GM10266 (cell line): ENCODE results near the gene EFNA5.

Source experiments
- DNase-seq: peaks from one replicate; pipeline ENCODE4 v3.0.0; 2012; ENCODE audit errors: extremely low spot score
- TF ChIP-seq, protein P1 (sequence below): IDR thresholded peaks from 2 replicates; pipeline ENCODE4 v1.5.1; 2012; ENCODE audit warnings: mild to moderate bottlenecking, low read depth; ENCODE audit not compliant: control insufficient read depth, insufficient read depth; ENCODE audit errors: missing control alignments

EFNA5 gene

DNA sequence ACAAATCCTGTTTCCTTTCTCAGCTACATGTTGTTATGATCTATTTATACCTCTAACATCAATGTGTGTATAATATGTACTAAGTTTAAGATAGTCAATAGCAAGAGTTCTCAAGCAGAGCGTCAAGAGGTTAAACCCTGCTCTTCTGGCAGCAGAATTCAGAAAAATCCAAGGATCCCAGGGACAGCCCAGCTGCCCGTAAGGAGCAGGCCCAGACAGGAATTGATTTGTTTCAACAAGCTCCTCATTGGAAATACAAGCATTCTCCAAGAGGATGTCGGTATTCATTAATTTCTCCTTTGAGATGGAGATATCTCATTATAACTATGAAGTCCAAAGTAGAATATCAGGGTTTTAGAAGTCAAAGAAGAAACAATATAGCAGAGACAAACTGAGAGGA is 14.9 kb downstream of the EFNA5 start:
- TF ChIP-seq, protein P1, sequence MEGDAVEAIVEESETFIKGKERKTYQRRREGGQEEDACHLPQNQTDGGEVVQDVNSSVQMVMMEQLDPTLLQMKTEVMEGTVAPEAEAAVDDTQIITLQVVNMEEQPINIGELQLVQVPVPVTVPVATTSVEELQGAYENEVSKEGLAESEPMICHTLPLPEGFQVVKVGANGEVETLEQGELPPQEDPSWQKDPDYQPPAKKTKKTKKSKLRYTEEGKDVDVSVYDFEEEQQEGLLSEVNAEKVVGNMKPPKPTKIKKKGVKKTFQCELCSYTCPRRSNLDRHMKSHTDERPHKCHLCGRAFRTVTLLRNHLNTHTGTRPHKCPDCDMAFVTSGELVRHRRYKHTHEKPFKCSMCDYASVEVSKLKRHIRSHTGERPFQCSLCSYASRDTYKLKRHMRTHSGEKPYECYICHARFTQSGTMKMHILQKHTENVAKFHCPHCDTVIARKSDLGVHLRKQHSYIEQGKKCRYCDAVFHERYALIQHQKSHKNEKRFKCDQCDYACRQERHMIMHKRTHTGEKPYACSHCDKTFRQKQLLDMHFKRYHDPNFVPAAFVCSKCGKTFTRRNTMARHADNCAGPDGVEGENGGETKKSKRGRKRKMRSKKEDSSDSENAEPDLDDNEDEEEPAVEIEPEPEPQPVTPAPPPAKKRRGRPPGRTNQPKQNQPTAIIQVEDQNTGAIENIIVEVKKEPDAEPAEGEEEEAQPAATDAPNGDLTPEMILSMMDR, result no peak
- no peak for DNase-seq

DNA sequence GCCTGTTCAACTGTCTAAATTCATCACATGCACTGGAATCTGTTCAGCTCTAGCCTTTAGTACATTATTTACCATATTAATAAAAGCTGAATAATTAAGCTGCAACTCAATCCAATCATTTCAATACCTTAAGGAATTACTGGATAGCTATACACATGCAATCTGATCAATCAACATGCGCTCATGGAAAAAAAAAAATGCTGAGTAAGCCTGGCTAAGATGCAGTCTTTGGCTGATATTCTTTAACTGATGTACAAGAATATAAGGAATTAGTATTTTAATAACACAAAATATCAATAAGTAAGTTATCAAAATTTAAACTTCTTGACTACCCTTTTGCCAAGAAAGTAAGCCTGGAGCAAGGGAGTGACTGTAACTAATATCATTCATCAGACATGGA is 15.9 kb downstream of the EFNA5 start:
- no peak for DNase-seq
- TF ChIP-seq, protein P1, result no peak

DNA sequence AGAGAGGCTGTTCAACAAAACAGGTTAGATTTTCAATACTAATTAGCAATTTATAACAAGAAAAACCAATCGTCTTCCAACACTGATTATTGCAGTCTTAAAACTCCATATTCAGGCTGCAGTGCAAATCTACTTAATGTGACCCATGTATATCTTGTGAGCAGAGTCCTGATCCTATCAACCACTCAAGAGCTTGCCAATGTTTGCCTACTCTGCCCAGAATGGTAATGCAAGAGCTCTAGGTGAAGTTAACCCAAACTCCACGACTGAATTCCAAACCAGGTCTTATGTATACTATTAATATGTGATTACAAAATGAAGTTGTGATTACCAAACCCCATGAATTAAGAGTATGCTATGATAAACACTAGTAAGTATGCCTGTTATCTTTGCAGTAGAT is 17.1 kb downstream of the EFNA5 start:
- TF ChIP-seq, protein P1, result no peak
- DNase-seq, result no peak

DNA sequence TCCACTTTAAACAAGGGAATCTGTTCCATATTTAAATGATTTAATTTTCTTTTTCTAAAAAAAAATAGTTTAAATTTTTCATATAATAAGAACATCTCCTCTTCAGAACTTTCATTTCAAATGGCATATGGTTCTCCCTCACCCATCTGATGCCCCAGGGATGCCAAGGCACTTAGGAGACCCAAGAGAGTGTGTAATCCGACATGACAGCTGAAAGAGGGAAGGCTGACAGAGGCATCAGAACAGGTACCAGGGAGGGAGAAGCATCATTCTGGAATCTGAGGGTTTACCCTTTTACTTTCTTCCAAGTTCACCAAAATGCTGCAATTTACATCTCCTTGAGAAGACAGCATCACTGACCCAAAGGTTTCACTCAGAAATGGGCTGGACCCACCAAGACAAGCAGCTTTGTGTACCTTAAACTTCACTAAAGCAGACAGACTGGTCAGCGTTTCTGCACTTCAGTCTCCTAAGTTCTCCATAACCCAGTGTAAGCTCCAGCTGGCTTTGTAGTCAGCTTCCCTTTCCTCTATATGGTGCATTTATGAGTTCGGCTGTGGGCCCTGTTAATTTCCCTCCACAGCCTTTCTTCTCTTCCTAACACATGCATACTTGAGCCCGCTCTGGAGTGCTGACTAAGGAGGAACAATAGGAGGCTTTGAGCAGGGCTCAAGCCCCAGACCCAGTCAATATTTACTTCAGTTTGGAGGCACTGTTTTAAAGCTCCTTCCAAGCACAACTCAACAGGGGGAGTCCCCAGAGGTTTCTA is 17.7 kb downstream of the EFNA5 start:
- TF ChIP-seq, protein P1, result no peak
- no peak for DNase-seq

DNA sequence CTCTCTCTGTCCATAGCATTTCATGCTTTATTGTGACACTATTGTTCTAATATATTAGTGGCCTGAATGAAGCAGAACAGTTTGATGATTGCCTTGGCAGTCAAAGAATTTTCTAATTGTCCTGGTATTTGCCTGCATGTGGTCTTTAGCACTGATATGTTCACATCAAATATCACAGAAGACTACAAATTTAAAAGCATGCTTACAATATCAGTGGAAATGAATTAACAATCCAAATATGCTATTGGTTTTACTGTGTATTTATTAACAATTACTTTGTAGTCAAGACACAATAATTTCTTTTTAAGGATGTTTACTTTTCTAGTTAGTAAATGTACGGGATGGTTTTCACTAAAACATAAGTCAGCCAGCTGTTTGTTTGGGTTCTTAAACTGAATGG is 18.3 kb downstream of the EFNA5 start:
- TF ChIP-seq, protein P1, result no peak
- no peak for DNase-seq

DNA sequence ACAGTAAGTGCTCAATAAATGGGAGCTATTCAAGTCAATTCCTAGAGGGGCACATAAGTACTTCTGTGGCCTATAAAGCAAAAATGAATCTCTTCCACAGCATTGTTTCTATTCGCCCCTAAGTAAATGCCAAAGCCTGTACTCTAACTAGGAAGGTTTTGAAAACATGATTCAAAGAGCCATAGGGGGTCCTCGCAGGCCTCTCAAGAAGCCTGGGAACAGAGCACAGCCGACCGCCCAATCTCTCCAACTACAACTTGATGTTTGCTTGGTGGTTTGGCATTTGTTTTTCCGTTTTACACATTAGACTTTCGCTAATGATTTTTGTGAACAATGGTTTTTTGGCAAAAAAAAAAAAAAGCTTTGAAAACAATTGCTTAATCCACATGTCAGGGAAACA is 19.4 kb downstream of the EFNA5 start:
- no peak for DNase-seq
- TF ChIP-seq, protein P1, result no peak

DNA sequence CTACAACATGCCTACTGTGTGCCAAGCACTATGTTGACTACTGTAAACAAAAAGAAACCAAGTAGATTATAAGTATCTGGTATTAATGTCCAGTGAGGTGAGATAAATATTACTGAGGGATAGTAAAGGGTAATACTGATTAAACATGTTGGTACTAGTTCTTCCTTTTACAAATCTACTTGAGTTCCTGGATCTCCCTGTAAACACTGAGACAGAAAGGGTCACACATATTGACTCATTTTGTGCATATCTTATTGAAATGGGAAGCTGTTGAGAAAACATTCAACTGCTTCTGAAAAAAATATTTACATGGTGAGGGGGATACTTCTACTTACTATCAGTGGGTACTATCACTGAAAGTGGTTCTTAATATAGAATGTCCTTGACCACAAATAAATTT is 24.3 kb downstream of the EFNA5 start:
- DNase-seq, result no peak
- TF ChIP-seq, protein P1, result no peak
